GM19372 (cell line): ENCODE results near the gene MDH2.
"Not testable (repeated sequence)": the region's sequence is repeated elsewhere in the genome, so short reads cannot be mapped to it uniquely, and the experiment has no call there.

ENCODE experiments used
- ATAC-seq: cut with Tn5 transposase; IDR thresholded peaks from one replicate; pipeline ENCODE4 v1.9.1; 2021; ENCODE audit warnings: mild to moderate bottlenecking, low read depth, moderate library complexity; ENCODE audit not compliant: unreplicated experiment

Gene MDH2

DNA sequence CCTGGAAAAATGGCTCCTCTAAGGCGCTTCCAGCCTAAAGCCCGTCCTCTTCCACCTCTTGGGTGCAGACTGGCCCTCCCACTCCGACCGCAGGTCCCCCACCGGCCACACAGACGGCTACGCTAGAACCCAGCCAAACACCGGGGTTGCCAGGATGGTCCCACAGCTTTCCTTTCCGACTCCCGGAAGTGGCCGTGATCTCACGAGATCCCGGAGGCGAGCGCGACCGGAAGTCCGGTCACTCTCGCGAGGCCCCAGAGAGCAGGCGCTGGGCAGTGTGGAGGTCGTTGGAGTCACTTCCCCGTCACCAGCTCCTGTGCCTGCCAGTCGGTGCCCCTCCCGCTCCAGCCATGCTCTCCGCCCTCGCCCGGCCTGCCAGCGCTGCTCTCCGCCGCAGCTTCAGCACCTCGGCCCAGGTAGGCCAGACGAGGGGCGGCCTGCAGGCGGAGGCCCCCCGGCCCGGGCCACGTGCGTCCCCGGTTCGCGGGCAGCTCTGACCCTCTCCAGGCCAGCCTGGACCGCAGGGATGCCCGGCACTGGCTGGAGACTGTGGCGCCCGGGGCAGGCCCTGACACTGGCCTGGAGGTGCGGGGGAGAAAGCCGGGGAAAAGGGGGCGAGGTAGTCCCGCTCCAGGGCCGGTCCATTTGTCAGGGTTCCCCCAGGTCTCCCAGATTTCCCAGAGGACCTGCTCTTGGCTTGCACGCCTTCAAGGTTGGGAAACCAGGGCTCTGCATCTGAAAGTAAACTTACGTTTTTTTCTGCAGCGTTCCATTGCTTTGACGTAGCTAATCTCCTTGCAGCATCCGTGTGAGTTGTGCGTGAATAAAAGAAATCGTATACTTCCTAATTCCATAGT is at the start of gene MDH2, which contains the start of gene STYXL1:
Gene MDH2 (plus strand): TSS at position 296 of the 857 bp plus-strand sequence. CDS start 55 bp downstream, at position 351.
Gene STYXL1 (minus strand): TSS at position 190 of the 857 bp plus-strand sequence. CDS start 17,477 bp downstream, outside the sequence.
- ATAC-seq = peak; percentile 94

DNA sequence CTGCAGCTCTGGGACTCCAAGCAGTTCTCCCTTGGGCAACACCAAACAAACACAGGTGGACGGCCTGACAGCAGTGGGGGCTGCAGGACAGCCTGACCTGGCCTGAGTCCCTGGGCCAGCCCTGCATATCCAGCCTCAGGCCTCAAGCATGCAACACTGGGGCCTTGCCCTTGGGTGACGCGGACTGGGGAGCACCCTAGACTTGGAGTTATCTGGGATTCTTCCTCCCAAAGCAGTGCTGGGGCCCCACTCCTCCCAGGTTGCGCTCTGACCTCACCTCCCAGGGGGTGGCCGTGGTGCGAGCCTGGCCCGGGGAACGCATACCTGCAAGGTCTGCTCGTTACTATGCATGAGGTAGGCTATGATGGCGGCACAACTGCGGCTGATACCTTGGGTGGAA is 47.3 kb upstream of the MDH2 start:
- ATAC-seq = no peak

GRCh38 chr7:76002139-76002538 is 45.8 kb upstream of the MDH2 start:
- no peak for ATAC-seq

- no peak for ATAC-seq
These were observed 45.1 kb upstream of the MDH2 start for GRCh38 chr7:76002822-76003221.

- ATAC-seq = no peak
These were observed 44.6 kb upstream of the MDH2 start for GRCh38 chr7:76003351-76003750.

DNA sequence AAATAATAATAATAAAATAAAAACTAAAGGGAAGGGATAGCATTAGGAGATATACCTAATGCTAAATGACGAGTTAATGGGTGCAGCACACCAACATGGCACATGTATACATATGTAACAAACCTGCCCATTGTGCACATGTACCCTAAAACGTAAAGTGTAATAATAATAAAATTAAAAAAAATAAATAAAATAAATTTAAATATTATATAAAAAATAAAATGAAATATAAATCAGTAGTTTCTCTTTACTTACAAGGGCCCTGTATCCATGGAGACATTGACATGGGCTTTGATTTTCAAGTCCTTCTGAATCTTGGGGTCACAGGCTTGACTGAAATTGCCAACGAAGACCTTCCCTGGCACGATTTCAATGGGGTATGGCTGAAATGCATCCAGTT is 42.9 kb upstream of the MDH2 start:
- ATAC-seq = not testable (repeated sequence)

- no peak for ATAC-seq
These were observed 39.7 kb upstream of the MDH2 start for GRCh38 chr7:76008156-76008687.

- ATAC-seq = no peak
These were observed 38.0 kb upstream of the MDH2 start for GRCh38 chr7:76009672-76010600.

GRCh38 chr7:76011442-76011861 is 36.5 kb upstream of the MDH2 start:
- ATAC-seq = no peak

DNA sequence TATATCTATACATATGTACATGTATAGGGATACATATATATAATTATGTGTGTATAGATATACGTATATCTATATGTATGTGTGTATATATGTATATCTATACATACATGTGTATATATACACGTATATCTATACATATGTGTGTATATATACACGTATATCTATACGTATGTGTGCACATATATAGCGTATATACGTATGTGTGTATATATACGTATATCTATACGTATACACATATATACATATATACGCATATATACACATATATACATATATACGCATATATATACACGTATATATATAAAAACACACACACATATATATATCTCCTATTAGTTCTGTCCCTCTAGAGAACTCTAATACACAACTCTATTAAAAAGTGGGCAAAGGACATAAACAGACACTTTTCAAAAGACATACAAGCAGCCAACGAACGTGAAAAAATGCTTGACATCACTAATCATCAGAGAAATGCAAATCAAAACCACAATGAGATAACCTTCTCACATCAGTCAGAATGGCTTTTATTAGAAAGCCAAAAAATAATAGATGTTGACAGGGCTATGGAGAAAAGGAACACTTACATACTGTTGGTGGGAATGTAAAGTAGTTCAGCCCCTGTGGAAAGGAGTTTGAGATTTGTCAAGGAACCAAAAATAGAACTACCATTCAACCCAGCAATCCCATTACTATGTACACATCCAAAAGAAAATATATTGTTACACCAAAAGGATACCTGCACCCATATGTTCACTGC is 31.5 kb upstream of the MDH2 start:
- ATAC-seq = no peak

DNA sequence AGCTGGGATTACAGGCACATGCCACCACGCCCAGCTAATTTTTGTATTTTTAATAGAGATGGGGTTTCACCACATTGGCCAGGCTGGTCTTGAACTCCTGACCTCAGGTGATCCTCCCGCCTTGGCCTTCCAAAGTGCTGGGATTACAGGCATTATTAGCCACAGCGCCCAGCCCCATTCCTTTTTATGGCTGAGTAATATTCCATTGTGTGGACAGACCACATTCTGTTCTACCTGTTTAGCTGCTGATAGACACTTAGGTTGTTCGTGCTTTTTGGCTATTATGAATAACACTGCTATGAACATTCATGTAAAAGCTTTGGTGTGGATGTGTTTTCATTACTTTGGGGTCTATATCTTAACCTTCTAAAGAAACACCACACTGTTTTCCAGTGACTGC is 29.4 kb upstream of the MDH2 start:
- ATAC-seq = not testable (repeated sequence)

DNA sequence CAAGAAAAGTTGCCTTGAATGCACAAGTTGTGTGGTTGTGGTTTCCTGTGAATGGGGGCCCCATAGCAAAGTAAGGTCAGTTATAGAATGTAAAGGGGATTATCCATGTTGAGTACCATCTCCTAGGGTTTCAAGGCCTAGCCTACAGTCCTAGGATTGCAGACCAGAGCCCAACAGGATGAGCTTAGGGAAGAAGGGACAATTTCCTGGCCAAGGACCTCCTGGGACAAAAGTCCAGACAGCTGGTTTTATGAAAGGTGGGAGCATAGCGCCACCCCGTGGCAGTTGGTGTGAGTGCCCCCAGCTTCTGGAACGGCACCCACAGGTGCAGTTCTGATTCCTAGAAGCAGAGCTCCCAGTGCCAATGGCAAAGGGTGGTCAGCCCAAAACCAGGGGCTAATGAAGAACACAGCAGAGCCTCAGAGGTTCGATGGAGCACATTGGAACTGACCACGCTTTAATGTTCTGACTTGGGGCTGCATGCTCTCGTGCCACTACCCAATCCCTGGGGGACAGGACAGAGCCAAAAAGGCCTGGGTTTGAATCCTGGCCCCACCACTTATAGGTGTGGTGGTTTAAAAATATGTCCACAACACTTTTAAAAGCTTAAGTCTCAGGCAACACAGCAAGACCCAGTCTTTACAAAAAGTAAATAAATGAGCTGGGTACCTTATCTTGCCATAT is 27.7 kb upstream of the MDH2 start:
- ATAC-seq = no peak

DNA sequence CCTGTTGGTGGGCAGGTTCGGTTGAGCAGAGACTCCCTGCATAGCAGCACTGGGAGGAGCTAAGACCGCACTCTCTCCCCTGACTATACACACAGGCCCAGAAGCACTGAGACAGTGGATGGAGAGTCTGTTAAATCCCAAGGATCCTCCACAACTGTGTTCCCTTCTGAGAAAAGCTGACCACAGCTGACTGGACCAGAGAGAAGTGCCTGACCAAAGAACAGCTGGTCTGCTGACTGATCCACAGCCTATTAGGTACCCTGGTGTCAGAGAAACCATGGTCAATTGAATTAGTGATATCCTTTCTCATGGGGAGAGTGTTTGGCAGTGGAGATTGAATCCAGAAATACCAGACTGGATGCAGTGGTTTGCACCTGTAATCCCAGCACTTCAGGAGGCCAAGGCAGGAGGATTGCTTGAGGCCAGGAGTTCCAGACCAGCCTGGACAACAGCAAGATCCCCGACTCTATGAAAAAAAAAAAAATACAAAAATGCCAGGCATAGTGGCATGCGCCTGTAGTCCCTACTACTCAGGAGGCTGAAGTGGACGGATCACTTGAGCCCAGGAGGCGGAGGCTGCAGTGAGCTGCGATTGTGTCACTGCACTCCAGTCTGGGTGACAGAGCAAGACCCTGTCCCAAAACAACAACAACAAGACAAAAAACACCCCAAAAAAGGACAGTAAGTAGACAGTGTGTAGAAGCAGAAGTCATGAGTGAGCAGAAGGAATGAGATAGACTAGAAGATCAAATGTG is 25.7 kb upstream of the MDH2 start:
- ATAC-seq = no peak

DNA sequence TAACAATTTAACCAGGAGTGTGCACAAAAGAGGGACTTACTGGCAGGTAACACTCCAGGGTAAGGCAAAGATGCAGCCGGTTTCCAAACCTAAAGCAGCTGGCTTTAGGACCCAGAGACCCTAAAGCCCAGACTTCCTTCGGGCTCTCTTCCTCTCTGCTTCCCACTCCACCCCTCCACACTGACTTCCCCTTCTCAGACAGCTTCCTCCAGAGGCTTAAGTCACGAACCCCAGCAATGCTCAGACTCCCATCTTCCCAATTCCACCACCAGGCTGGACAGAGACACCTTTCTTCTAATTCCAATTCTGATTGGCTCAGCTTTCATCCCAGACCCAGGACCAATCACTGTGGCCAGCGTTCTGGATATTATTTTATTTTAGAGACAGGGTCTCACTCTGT is 24.9 kb upstream of the MDH2 start:
- no peak for ATAC-seq

DNA sequence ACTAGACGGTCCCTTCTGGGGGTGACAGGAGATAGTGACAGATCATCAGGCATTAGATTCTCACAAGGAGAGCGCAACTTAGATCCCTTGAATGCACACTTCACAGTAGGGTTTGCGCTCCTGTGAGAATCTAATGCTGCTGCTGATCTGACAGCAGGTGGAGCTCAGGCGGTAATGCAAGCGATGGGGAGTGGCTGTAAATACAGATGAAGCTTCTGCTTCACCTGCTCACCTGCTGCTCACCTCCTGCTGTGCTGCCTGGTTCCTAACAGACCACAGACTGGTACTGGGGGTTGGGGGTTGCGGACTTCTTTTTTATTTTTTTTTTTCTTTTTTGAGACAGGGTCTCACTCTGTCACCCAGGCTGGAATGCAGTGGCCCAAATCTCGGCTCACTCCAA is 18.2 kb upstream of the MDH2 start:
- ATAC-seq = not testable (repeated sequence)

- no peak for ATAC-seq
These were observed 15.9 kb upstream of the MDH2 start for GRCh38 chr7:76031964-76032363.

- ATAC-seq = no peak
These were observed 10.6 kb upstream of the MDH2 start for GRCh38 chr7:76037310-76037709.

- ATAC-seq = no peak
These were observed 7.8 kb upstream of the MDH2 start for GRCh38 chr7:76040126-76040525.

GRCh38 chr7:76044375-76044865 is 3.5 kb upstream of the MDH2 start:
- ATAC-seq = no peak
